ENCODE results near the gene CRYBA4.

Gene CRYBA4

DNA sequence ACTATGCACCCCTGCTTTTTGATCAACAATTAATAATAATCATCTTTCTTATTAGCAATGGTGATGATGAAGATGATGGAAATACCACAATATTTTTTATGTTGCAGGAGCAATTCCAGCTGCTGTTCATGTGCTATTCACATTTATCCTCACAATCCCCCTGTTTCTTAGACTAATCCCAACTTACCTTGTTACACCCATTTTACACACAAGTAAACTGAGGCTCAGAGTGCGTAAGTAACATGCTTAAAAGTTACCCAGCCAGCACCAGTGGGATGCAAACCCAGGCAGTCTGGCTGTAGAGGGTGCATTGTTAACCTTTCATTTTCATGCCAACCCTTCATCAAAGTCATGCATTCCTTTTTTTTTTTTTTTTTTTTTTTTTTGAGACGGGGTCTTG lies 1.6 kb upstream of the CRYBA4 start:
- no peak overlapping the region for H3K27ac ChIP-seq (ENCODE audit: low read depth, low read length)

DNA sequence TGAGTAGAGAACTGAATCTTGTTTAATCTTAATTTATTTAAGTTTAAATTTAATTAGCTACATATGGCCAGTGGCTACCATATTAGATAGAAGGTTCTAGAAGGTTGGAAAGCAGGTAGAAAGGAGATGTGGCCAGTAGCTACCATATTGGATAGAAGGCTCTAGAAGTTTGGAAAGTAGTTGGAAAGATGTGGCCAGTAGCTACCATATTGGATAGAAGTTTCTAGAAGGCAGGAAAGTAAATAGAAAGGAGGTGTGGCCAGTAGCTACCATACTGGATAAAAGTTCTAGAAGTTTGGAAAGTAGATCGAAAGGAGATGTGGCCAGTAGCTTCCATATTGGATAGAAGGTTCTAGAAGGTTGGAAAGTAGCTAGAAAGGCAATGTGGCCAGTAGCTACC lies 2.2 kb downstream of the CRYBA4 start:
- Histone ChIP-seq H3K27me3 (ENCODE audit: control insufficient read depth in 1 of 2, insufficient read depth in 2 of 2, low read length in 2 of 2) (no peaks in the 10 kb centered on the region), H3K4me1 (ENCODE audit: control insufficient read depth in 1 of 2, insufficient read depth in 2 of 2, low read length in 2 of 2) (peaks cover 5 to 9% of the 10 kb centered on the region in 2 donors), H3K36me3 (ENCODE audit: control insufficient read depth in 1 of 2, insufficient read depth in 2 of 2, low read length in 2 of 2) (no peaks in the 10 kb centered on the region), H3K27ac (ENCODE audit: low read depth, low read length) (no peak overlapping the region), H3K9ac (ENCODE audit: low read depth in 1 of 2, low read length in 2 of 2) (no peak overlapping the region), H3K9me3 (ENCODE audit: control insufficient read depth in 1 of 2, low read length in 2 of 2) (no peaks in the 10 kb centered on the region), H3K4me3 (ENCODE audit: low read depth in 1 of 2, low read length in 2 of 2) (no peak overlapping the region)

More for the DNA sequence above, 1.6 kb upstream of the CRYBA4 start:
- Histone ChIP-seq H3K9me3 (ENCODE audit: control insufficient read depth in 1 of 2, low read length in 2 of 2) (no peaks in the 10 kb centered on the region), H3K36me3 (ENCODE audit: control insufficient read depth in 1 of 2, insufficient read depth in 2 of 2, low read length in 2 of 2) (no peaks in the 10 kb centered on the region), H3K9ac (ENCODE audit: low read depth in 1 of 2, low read length in 2 of 2) (no peak overlapping the region), H3K4me3 (ENCODE audit: low read depth in 1 of 2, low read length in 2 of 2) (no peak overlapping the region), H3K27me3 (ENCODE audit: control insufficient read depth in 1 of 2, insufficient read depth in 2 of 2, low read length in 2 of 2) (no peaks in the 10 kb centered on the region), H3K4me1 (ENCODE audit: control insufficient read depth in 1 of 2, insufficient read depth in 2 of 2, low read length in 2 of 2) (peaks cover 0 to 13% of the 10 kb centered on the region in 2 donors)

DNA sequence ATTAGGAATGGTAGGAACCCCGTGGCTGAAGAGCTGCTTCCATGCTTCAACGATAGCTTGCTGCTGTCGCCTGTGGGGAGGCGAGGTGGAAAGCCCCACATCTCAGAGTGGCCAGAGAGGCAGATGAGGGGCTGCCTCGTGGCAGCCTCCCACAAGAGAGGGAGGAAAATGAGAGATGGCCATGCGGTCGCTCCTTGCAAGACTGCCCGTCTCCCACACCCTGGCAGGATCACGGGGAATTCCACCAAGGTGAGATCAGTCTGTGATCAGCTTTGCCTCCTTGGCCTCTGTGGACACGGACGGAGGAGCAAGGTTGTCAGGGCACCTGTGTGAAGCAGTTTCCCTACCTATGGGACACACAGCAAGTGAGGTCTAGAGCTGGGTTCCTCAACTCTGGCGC lies 3.0 kb downstream of the CRYBA4 start:
- Histone ChIP-seq H3K27me3 (ENCODE audit: control insufficient read depth in 1 of 2, insufficient read depth in 2 of 2, low read length in 2 of 2) (no peaks in the 10 kb centered on the region), H3K4me3 (ENCODE audit: low read depth in 1 of 2, low read length in 2 of 2) (no peak overlapping the region)

DNA sequence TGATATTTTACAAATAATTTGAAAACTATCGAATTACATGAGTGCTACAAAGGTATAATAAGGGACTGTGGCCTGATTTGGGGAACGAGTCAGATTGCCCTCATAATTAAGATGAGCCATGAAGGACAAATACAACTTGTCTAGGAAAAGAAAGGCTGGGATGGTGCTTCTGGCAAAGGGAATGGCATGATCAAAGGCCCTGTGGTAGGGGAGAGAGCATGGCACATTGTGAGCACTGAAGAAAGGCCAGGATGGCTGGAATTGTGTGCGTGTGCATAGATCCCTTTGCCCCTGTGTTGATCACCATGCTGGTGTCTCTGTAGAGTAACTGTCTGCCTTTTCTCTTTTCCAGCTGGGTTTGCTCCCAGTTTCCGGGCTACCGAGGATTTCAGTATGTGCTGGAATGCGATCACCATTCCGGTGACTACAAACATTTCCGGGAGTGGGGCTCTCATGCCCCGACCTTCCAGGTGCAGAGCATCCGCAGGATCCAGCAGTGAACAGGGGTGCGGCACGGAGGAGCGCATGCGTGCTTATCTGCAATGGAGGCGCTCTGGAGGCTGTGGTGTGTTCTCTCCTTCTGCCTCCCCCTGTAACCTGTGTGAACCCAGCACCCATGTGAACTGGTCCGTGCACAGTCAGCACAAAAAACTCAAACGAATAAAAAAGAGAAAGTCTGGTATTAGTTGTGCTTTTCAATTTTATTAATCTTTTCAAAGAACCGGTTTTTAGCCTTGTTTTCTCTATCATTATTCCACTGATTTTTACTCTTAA lies 8.4 kb downstream of the CRYBA4 start:
- Histone ChIP-seq H3K9me3 (ENCODE audit: control insufficient read depth in 1 of 2, low read length in 2 of 2) (no peaks in the 10 kb centered on the region), H3K4me3 (ENCODE audit: low read depth in 1 of 2, low read length in 2 of 2) (no peak overlapping the region), H3K9ac (ENCODE audit: low read depth in 1 of 2, low read length in 2 of 2) (no peak overlapping the region), H3K36me3 (ENCODE audit: control insufficient read depth in 1 of 2, insufficient read depth in 2 of 2, low read length in 2 of 2) (no peaks in the 10 kb centered on the region), H3K27me3 (ENCODE audit: control insufficient read depth in 1 of 2, insufficient read depth in 2 of 2, low read length in 2 of 2) (no peaks in the 10 kb centered on the region), H3K27ac (ENCODE audit: low read depth, low read length) (no peak overlapping the region), H3K4me1 (ENCODE audit: control insufficient read depth in 1 of 2, insufficient read depth in 2 of 2, low read length in 2 of 2) (peaks cover 9 to 21% of the 10 kb centered on the region in 2 donors)

More for the DNA sequence above, 3.0 kb downstream of the CRYBA4 start:
- H3K9me3 ChIP-seq (ENCODE audit: control insufficient read depth in 1 of 2, low read length in 2 of 2): no peaks in the 10 kb centered on the region
- no peaks in the 10 kb centered on the region for H3K36me3 ChIP-seq (ENCODE audit: control insufficient read depth in 1 of 2, insufficient read depth in 2 of 2, low read length in 2 of 2)
- no peak overlapping the region for H3K27ac ChIP-seq (ENCODE audit: low read depth, low read length)
- no peak overlapping the region for H3K9ac ChIP-seq (ENCODE audit: low read depth in 1 of 2, low read length in 2 of 2)
- H3K4me1 ChIP-seq (ENCODE audit: control insufficient read depth in 1 of 2, insufficient read depth in 2 of 2, low read length in 2 of 2): peaks cover 9 to 13% of the 10 kb centered on the region in 2 donors

DNA sequence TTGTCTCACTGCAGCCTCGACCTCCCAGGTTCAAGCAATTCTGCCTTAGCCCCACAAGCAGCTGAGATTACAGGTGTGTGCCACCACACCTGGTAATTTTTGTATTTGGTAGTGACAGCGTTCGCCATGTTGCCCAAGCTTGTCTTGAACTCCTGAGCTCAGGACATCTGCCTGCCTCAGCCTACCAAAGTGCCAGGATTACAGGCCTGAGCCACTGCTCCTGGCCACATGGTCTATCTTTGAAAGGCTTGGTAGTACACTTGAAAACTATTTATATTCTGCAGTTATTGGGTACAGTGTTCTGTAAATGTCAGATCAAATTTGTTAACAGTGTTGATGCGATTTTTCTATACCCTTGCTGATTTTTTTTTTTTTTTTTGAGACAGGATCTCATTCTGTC lies 9.5 kb downstream of the CRYBA4 start:
- no peak overlapping the region for H3K9ac ChIP-seq (ENCODE audit: low read depth in 1 of 2, low read length in 2 of 2)
- no peaks in the 10 kb centered on the region for H3K27me3 ChIP-seq (ENCODE audit: control insufficient read depth in 1 of 2, insufficient read depth in 2 of 2, low read length in 2 of 2)
- H3K4me1 ChIP-seq (ENCODE audit: control insufficient read depth in 1 of 2, insufficient read depth in 2 of 2, low read length in 2 of 2): peaks cover 9 to 21% of the 10 kb centered on the region in 2 donors
- H3K27ac ChIP-seq (ENCODE audit: low read depth, low read length): no peak overlapping the region
- no peaks in the 10 kb centered on the region for H3K36me3 ChIP-seq (ENCODE audit: control insufficient read depth in 1 of 2, insufficient read depth in 2 of 2, low read length in 2 of 2)
- no peaks in the 10 kb centered on the region for H3K9me3 ChIP-seq (ENCODE audit: control insufficient read depth in 1 of 2, low read length in 2 of 2)
- H3K4me3 ChIP-seq (ENCODE audit: low read depth in 1 of 2, low read length in 2 of 2): no peak overlapping the region

DNA sequence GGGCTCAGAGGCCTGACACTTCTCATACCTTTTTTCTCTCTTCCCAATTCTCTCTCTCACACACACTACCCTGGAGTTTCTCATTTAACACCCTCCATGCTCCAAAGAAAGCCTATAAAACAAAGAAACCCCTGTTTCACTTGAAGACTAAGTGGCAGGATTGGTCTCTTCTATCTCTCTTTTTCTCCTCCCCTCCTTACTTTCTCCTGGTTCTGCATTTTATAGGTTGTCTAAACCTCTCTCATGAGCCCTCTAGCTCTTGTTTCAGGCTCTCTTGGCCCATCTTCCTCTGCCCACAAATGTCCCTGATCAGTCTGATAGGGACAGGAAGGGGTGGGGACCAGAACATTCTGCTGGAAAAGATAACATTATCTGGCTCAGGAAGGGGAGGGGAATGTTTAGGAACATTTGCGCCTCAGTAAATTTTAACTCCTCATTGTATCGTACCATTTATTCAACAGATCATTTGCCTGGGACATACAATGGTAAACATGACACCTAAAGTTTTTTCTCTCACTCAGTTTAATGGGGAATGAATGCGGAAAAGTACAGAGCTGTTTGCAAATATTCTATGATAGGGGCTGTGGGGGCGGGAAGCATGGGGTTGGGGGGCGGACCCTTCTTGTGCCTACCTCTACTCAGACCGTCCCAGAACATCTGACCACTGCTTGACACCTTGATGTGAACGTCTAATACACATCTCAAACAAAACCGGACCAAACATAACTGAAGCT lies 10.8 kb downstream of the CRYBA4 start:
- Histone ChIP-seq H3K36me3 (ENCODE audit: control insufficient read depth in 1 of 2, insufficient read depth in 2 of 2, low read length in 2 of 2) (no peaks in the 10 kb centered on the region), H3K4me3 (ENCODE audit: low read depth in 1 of 2, low read length in 2 of 2) (no peak overlapping the region), H3K4me1 (ENCODE audit: control insufficient read depth in 1 of 2, insufficient read depth in 2 of 2, low read length in 2 of 2) (peaks cover 9 to 21% of the 10 kb centered on the region in 2 donors), H3K9me3 (ENCODE audit: control insufficient read depth in 1 of 2, low read length in 2 of 2) (no peaks in the 10 kb centered on the region), H3K9ac (ENCODE audit: low read depth in 1 of 2, low read length in 2 of 2) (no peak overlapping the region), H3K27me3 (ENCODE audit: control insufficient read depth in 1 of 2, insufficient read depth in 2 of 2, low read length in 2 of 2) (no peaks in the 10 kb centered on the region), H3K27ac (ENCODE audit: low read depth, low read length) (no peak overlapping the region)

DNA sequence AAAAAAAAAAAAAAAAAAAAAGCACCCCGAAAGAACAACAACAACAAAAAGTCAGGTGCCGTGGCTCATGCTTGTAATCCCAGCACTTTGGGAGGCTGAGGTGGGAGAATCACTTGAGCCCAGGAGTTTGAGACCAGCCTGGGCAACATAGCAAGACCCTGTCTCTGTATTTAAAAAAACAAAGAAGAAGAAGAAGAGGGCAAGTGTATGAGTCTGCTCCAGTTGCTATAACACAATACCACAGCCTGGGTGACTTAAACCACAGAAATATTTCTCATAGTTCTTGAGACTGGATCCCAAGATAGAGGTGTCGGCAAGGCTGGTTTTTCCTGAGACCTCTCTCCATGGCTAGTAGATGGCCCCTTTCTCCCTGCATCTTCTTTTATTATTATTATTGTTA lies 12.4 kb downstream of the CRYBA4 start:
- no peak overlapping the region for H3K27ac ChIP-seq (ENCODE audit: low read depth, low read length)
- H3K4me1 ChIP-seq (ENCODE audit: control insufficient read depth in 1 of 2, insufficient read depth in 2 of 2, low read length in 2 of 2): peaks cover 3 to 9% of the 10 kb centered on the region in 2 donors
- H3K9me3 ChIP-seq (ENCODE audit: control insufficient read depth in 1 of 2, low read length in 2 of 2): no peaks in the 10 kb centered on the region
- H3K27me3 ChIP-seq (ENCODE audit: control insufficient read depth in 1 of 2, insufficient read depth in 2 of 2, low read length in 2 of 2): no peaks in the 10 kb centered on the region
- H3K4me3 ChIP-seq (ENCODE audit: low read depth in 1 of 2, low read length in 2 of 2): no peak overlapping the region
- H3K9ac ChIP-seq (ENCODE audit: low read depth in 1 of 2, low read length in 2 of 2): no peak overlapping the region
- no peaks in the 10 kb centered on the region for H3K36me3 ChIP-seq (ENCODE audit: control insufficient read depth in 1 of 2, insufficient read depth in 2 of 2, low read length in 2 of 2)

DNA sequence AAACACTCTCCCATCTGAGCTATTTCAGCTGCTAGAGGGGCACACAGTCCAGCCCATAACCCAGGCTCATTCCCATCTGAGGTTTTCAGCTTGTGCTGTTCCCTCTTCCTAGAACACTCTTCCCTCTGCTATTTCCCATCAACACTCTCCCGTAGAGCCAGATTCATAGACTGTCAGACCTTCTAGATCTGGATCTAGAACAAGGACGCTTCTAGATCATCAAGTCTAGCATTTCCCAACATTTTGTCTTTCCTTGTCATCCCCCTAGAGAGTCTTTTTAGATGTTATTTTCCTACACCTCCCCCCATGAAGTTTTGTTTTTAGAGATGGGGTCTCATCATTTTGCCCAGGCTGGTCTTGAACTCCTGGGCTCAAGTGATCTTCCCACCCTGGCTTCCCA lies 13.4 kb downstream of the CRYBA4 start:
- Histone ChIP-seq H3K27me3 (ENCODE audit: control insufficient read depth in 1 of 2, insufficient read depth in 2 of 2, low read length in 2 of 2) (no peaks in the 10 kb centered on the region), H3K36me3 (ENCODE audit: control insufficient read depth in 1 of 2, insufficient read depth in 2 of 2, low read length in 2 of 2) (no peaks in the 10 kb centered on the region), H3K27ac (ENCODE audit: low read depth, low read length) (no peak overlapping the region), H3K9me3 (ENCODE audit: control insufficient read depth in 1 of 2, low read length in 2 of 2) (no peaks in the 10 kb centered on the region), H3K9ac (ENCODE audit: low read depth in 1 of 2, low read length in 2 of 2) (no peak overlapping the region), H3K4me3 (ENCODE audit: low read depth in 1 of 2, low read length in 2 of 2) (no peak overlapping the region), H3K4me1 (ENCODE audit: control insufficient read depth in 1 of 2, insufficient read depth in 2 of 2, low read length in 2 of 2) (peaks cover 0 to 8% of the 10 kb centered on the region in 2 donors)

DNA sequence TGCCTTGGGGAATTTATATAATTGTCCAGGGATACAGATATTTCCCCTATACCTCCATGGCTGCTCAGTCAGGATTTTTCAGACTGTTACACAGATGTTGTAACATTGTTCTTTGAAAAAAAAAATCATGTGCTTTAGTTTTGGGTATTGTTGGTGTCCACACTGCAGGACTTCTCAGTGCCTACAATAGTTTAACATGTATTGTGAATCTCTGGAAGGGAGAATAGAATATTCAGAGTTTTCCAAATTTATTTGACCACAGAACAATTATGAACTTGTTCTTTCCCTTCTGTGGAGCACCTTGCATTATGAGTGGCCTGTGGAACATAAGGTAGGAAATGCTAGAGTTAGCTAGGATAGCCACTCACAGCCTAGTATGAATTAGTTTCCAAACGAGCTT lies 14.5 kb downstream of the CRYBA4 start:
- Histone ChIP-seq H3K9ac (ENCODE audit: low read depth in 1 of 2, low read length in 2 of 2) (no peak overlapping the region), H3K4me1 (ENCODE audit: control insufficient read depth in 1 of 2, insufficient read depth in 2 of 2, low read length in 2 of 2) (peaks cover 0 to 8% of the 10 kb centered on the region in 2 donors), H3K27ac (ENCODE audit: low read depth, low read length) (no peak overlapping the region), H3K36me3 (ENCODE audit: control insufficient read depth in 1 of 2, insufficient read depth in 2 of 2, low read length in 2 of 2) (no peaks in the 10 kb centered on the region), H3K9me3 (ENCODE audit: control insufficient read depth in 1 of 2, low read length in 2 of 2) (no peaks in the 10 kb centered on the region), H3K4me3 (ENCODE audit: low read depth in 1 of 2, low read length in 2 of 2) (no peak overlapping the region), H3K27me3 (ENCODE audit: control insufficient read depth in 1 of 2, insufficient read depth in 2 of 2, low read length in 2 of 2) (no peaks in the 10 kb centered on the region)
